GM13976 (cell line): ENCODE measurements around the gene MGST2.

ENCODE experiments used
- DNase-seq: peaks from one replicate; pipeline ENCODE4 v3.0.0; 2012; ENCODE audit warnings: low spot score
- CTCF ChIP-seq: IDR thresholded peaks from 2 replicates; pipeline ENCODE4 v1.5.1; 2012; ENCODE audit warnings: borderline replicate concordance, mild to moderate bottlenecking; ENCODE audit not compliant: insufficient read depth; ENCODE audit errors: extremely low read depth, missing control alignments, control extremely low read depth
- in situ Hi-C: fragments of 300-500 bp; cut with MboI; formaldehyde crosslinking; loops from one replicate; pipeline ENCODE4 v1.12.0; 2022; ENCODE audit warnings: low sequenced_read_pairs, mixed read lengths, inconsistent platforms; ENCODE audit not compliant: unreplicated experiment

The MGST2 gene

DNA sequence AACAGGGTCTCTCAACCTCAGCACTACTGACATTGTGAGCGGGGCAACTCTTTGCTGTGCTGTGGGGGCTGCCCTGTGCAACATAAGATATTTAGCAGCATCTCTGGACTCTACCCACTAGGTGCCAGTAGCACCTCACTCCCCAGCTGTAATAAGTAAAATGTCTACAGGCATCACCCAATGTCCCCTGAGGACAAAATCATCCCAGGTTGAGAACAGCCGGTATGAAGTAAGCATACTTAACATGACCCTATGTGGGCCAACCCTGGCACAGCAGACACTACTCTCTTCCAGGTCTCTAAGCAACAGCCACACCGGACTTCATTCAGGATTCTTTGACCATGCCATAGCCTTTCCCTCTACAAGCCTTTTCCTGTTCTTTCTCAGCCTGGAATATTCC is 10.5 kb upstream of the MGST2 start:
- in situ Hi-C loops: no loop called here
- no peak for DNase-seq
- TF ChIP-seq CTCF: peak; percentile 27

DNA sequence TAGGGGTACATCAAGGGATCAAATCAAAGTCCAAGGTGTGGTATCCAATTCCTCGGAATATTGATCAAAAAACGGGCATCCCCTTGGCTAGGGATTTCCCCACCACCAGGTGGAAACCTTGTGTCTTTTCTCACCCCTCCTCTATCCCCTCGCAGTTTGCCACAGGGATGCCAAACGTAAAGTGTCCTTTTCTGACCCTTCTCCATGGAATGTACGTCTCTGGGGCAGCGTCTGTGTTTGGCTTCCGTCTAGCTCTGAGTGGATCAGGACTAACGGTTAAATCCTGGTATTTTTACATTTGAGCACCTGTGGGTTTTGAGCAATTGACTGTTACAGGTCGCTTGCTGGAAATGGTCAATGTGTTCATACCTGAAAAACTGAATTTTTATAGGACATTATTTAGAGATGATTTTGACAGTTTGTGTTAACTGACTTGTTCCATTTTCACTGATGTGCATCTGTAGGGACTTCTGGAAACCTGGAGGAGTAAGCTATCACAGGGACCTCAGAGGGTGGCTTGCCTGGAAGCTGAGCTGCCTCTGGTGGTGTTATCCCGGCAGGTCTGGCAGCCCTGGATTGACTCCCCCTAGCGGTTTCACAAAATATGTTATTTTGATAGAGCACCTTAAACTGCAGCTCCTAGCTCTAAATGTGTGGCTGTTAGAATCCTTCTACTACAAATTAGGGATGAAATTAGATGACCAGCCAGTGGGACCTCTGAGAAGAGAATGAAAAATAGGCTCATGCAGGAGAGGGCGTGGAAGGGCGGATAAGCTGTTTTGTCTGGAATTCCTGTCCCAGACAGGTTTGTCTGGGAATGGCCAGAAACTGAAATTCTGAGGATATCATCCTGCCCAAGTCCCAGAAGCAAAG is 8.8 kb upstream of the MGST2 start:
- DNase-seq: peak; percentile 54
- TF ChIP-seq CTCF: peak; percentile 45
- in situ Hi-C loops: no loop called here

DNA sequence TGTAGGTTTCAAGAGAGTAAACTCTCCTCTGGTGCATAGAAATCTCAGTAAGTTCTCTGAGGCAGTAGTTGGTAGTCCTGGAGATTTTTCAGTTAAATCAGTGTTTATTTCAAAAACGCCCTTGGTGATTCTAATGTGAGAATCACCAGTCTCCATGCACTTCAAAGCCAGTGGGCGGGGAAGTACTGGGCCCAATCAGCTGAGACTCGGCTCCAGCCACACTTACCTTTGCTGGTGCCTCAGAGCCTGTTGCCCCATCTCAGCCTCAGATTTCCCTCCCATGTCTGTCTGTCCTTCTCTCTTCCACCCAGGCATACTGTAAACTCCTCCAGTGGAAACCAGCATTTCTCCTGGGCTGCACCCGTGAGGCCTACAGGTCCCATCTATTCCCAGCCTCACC is 7.4 kb upstream of the MGST2 start:
- TF ChIP-seq CTCF: no peak
- in situ Hi-C loops: no loop called here
- no peak for DNase-seq

DNA sequence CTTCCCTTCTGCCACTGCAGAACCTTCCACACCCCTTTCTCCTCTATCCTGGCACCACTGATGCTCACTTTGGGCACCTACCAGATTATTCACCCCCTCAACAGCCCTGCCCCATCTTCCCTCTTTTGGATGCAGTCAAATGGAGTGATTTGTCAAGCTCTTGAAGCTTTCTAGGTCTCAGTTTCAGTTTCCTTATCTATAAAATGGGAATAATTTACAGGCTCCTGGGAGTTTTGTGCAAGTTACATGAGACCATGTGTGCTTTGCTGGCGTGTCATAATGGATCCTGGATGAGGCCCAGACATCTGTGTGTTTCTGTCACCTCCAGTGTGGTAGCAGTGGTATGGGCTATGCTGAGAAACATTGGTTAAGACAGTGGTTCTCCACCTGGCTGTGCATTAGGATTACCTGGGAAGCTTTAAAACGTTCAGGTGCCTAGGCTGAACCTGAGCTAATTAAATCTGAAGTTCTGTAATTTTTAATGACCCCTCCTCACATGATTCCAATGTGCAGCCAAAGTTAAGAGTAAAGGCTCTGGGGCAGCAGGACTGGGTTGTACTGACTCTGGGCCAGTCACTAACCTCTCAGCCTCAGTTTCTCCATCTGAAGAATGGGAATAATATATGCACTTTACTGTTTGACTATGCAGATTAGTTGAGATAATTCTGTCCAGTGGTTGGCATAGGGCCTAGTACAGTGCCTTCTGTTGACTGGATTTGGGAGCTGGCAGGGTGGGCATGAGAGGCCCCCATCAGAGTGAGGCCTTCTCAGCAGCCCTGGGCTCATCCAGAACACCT is 6.8 kb upstream of the MGST2 start:
- in situ Hi-C loops: no loop called here
- TF ChIP-seq CTCF: no peak
- DNase-seq: no peak

- no peak for TF ChIP-seq CTCF
- no peak for DNase-seq
- in situ Hi-C loops: no loop called here
These were observed 5.7 kb upstream of the MGST2 start for GRCh38 chr4:139659735-139660424.

- in situ Hi-C loops: no loop called here
- no peak for TF ChIP-seq CTCF
- no peak for DNase-seq
These were observed 5.0 kb upstream of the MGST2 start for GRCh38 chr4:139660568-139661043.
